Right kidney (tissue), 1 donor: ENCODE measurements around the gene RPS6KC1.
"Not testable (repeated sequence)": the region's sequence is repeated elsewhere in the genome, so short reads cannot be mapped to it uniquely, and the experiment has no call there.

Experiments
- DNase-seq: peaks from one replicate; pipeline ENCODE4 v3.0.0-alpha.2; 2016

The RPS6KC1 gene

GRCh38 chr1:213154056-213154685 lies 103.1 kb downstream of the RPS6KC1 start:
- no peak for DNase-seq

- no peak for DNase-seq
Measured at GRCh38 chr1:213159376-213159775, 108.3 kb downstream of the RPS6KC1 start.

DNA sequence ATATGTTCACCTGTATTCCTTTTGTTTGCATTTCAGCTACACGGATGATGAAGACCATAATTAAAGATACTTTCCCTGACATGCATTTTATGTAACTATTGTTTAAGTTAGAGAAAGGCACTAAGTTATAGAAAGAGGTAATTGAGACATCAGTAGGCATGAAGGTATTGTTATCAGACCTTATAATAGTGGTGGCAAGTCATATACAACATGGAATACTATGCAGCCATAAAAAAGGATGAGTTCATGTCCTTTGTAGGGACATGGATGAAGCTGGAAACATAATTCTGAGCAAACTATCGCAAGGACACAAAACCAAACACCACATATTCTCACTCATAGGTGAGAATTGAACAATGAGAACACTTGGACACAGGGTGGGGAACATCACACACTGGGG lies 109.4 kb downstream of the RPS6KC1 start:
- DNase-seq: not testable (repeated sequence)

GRCh38 chr1:213162338-213162737 lies 111.3 kb downstream of the RPS6KC1 start:
- DNase-seq: no peak

DNA sequence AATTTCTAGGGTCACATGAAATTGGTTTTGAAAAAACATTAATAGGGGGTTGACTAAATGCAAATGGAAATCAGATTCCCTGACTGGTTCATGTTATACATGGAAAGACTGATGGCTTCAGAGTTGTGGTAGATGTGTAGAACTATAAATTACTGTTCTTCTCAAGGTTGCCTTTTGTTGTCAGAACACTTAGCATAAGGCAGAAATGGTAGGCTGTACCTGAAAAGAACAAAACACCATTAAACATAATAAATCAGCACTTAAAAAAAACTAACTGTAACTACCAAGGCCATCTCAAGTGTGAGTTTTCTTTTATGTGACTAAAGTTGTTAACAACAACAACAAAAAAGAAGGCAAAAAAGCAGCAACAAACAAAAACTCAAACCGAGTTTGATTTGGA lies 111.8 kb downstream of the RPS6KC1 start:
- no peak for DNase-seq

- no peak for DNase-seq
Measured at GRCh38 chr1:213163278-213163711, 112.3 kb downstream of the RPS6KC1 start.

- no peak for DNase-seq
Measured at GRCh38 chr1:213164561-213164960, 113.5 kb downstream of the RPS6KC1 start.

GRCh38 chr1:213166852-213167251 lies 115.8 kb downstream of the RPS6KC1 start:
- no peak for DNase-seq

DNA sequence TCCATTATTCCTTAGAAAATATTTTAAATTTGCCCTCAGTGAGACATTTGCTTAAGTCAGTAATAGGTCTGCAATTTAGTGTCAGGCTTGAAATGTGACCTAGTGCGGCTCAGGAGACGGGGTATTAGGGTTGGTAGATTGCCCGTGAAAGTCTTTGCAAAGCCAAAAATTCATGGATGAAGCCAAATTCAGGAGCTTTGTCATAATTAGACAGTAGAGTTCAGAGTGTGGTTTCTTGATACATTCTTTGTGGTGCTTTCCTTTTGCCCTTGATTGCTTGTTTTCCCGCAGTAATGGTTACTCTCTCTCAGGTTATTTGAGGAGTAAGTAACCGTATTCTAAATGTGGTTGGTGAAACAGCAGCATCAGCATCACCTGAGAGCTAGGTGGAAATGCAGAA lies 120.7 kb downstream of the RPS6KC1 start:
- DNase-seq: no peak

GRCh38 chr1:213176341-213176740 lies 125.3 kb downstream of the RPS6KC1 start:
- no peak for DNase-seq

GRCh38 chr1:213179784-213180183 lies 128.7 kb downstream of the RPS6KC1 start:
- no peak for DNase-seq

GRCh38 chr1:213180833-213181232 lies 129.8 kb downstream of the RPS6KC1 start:
- no peak for DNase-seq

GRCh38 chr1:213183036-213183672 lies 132.1 kb downstream of the RPS6KC1 start:
- DNase-seq: no peak

GRCh38 chr1:213186168-213186567 lies 135.1 kb downstream of the RPS6KC1 start:
- no peak for DNase-seq

- DNase-seq: no peak
Measured at GRCh38 chr1:213192026-213192425, 141.0 kb downstream of the RPS6KC1 start.

DNA sequence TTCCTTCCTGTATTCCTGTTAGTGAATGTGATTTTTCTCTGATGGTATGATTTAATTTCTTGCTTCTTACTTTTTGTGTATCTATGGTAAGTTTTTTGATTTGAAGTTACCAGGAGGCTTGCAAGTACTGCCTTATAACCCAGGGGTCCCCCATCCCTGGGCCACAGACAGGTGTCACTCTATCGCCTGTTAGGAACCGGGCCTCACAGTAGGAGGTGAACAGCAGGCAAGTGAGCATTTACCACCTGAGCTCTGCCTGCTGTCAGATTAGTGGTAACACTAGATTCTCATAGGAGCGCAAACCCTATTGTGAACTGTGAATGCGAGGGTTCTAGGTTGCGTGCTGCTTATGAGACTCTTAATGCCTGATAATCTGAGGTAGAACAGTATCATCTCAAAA lies 143.3 kb downstream of the RPS6KC1 start:
- no peak for DNase-seq

DNA sequence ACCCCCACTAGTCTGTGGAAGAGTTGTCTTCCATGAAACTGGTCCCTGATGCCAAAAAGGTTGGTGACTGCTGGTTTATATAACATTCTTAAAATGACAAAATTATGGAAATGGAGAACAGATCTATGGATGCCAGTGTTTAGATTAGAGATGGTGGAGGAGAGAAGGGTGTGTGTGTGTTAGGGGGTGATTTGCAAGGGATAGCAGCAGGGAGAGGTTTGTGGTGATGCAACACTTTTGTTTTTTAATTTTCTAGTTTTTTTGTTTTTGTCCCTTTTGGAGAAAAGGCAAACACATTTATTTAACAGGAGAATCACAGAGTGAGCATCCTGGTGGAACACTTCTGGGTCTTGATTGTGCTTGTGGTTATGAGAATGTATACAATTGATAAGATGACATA lies 143.8 kb downstream of the RPS6KC1 start:
- DNase-seq: no peak

DNA sequence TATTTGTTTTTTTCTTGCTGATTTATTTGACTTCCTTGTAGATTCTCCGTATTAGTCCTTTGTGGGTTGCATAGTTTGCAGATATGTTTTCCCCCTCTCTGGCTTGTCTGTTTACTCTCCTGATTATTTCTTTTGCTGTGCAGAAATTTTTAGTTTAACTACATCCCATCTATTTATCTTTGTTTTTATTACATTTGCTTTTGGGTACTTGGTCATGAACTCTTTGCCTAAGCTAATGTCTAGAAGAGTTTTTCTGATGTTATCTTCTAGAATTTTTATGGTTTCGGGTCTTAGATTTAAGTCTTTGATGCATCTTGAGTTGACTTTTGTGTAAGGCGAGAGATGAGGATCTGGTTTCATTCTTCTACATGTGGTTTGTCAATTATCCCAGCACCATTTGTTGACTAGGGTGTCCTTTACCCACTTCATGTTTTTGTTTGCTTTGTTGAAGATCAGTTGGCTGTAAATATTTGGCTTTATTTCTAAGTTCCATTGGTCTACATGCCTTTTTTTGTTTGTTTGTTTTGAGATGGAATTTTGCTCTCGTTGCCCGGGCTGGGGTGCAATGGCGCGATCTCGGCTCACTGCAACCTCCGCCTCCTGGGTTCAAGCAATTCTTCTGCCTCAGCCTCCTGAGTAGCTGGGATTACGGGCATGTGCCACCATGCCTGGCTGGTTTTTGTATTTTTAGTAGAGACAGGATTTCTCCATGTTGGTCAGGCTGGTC lies 145.4 kb downstream of the RPS6KC1 start:
- DNase-seq: not testable (repeated sequence)

DNA sequence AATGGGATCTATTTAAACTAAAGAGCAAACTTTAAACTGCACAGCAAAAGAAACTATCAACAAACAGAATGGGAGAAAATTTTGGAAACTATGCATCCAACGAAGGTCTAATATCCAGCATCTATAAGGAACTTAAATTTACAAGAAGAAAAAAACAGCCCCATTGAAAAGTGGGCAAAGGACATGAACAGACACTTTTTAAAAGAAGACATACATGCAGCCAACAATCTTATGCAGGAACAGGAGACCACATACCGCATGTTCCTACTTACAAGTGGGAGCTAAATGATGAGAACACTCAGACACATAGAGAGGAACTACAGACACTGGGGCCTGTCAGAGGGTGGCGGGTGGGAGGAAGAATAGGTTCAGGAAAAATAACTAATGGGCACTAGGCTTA lies 149.6 kb downstream of the RPS6KC1 start:
- no peak for DNase-seq

DNA sequence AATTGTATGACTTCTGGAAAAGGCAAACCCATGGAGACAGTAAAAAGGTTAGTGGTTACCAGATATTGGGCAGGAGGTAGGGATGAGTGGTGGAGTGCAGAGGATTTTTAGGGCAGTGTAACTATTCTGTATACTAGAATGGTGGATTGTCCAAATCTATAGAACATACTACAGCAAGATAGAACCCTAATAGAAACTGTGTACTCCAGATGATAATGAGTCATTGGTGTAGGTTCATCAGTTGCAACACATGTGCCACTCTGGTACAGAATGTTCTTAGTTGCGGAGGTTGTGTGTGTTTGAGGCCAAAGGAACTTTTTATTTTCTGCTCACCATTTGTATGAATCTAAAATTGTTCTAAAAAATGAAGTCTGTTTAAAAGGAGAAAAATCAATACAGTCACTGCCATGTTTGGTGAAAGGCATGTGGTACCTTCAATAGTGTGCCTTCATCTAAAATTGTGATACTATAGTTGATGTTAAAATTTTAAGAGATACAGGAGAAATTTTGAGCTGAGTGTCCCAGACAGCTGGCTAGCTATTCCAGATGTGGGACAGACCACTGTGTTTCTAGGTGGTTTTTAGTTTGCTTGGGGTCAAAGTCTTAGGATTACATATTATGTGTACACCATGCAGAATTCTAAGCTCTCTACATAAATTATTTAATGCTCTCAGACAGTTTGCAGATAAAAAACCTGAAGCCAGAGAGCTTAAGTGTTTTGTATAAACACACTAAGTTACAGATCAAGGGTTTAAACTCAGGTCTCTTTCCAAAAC lies 150.5 kb downstream of the RPS6KC1 start:
- DNase-seq: no peak

DNA sequence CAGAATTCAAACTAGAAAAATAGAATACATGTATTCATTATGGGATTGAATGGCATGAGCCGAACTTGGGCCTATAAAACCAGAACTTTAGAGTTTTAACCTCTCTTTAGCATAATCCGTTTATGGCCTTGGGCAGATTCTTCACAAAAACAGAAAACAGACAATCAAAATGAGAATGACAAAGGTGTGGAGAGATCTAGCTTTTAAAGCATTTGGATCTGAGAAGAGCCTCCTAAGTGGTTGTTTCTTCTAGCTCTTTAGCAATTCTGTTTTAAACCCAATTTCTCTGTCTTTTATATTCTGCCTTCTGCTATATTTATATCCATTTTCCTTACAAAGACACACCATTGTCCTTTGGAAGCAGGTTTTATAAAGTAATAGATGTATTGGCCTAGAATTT lies 160.2 kb downstream of the RPS6KC1 start:
- DNase-seq: no peak

GRCh38 chr1:213219076-213219475 lies 168.0 kb downstream of the RPS6KC1 start:
- not testable (repeated sequence) for DNase-seq

DNA sequence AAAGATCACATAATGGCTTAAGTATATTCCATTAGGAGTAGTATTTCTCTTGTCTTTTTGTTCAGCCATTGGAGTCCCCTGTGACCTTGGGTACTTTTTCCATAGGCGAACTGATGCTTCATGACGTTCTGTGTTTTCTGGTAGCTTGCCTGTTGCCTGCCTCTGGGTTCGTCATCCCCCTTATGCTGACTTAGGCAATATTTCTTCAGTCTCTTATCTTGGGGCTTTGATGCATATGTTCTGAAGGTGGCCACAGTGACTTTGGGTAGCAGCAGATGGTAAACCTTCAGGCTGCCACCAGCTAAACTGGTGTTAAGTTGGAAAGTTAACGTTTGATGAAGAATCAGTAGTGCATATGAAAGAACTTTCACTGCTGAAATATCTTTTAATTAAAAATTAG lies 170.2 kb downstream of the RPS6KC1 start:
- DNase-seq: no peak
